ENCODE data around the gene FBXO27. TPM values are rescaled to one million over a fixed set of nuclear protein-coding genes. Genes with fewer than 3 reads are reported as not detected.

The FBXO27 gene
- polyA plus RNA-seq, 1 donor from 2014 or later: 2.7 TPM

DNA sequence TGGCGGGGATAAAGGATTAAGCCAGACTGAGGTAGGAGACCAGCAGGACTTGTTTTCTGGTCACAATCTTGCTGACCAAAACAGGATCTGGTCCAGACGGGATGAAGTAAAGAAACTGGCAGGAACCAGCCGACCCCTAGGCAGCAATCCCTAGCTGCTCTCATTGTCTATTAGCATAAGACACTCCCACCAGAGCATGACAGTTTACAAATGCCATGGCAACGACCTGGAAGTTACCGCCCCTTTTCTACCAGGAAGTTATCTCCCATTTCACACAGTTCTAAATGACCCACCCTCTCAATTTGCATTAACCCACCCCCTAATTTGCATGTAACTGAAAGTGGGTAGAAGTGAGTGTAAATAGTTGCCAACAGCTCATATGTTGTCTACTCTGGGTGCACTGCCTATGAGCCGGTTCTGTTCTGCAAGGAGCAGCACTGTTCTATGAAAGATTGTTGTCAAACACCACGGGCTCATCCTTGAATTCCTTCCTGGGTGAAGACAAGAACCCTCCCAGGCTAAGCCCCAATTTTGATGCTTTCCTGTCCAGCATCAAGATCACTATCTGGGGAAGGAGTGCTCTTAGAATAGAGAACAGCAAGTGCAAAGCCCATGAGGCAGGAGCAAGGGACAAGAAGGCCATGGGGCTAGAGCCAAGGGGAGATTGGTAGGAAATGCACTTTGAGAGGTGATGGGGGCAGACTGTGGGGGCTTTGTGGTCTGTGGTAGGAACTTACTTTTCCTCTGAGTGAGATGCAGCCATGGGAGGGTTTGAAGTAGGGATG lies 13.9 kb upstream of the FBXO27 start:
- TF ChIP-seq MXI1 (conservative IDR thresholded peaks at IDR 0.05; ENCODE audit: poor library complexity, severe bottlenecking) (no peak), SMC3 (conservative IDR thresholded peaks at IDR 0.05; ENCODE audit: poor library complexity) (no peak), TAF1 (IDR thresholded peaks at IDR 0.05; ENCODE audit: low read depth) (no peak), EZH2 (IDR thresholded peaks at IDR 0.05; ENCODE audit: borderline replicate concordance, insufficient read depth, low read length, poor library complexity, severe bottlenecking) (no peak), POLR2AphosphoS5 (IDR thresholded peaks at IDR 0.05) (no peak), RAD21 (conservative IDR thresholded peaks at IDR 0.05) (no peak), EP300 (conservative IDR thresholded peaks at IDR 0.05; ENCODE audit: poor library complexity, severe bottlenecking) (no peak)
- TF ChIP-seq, protein P1, sequence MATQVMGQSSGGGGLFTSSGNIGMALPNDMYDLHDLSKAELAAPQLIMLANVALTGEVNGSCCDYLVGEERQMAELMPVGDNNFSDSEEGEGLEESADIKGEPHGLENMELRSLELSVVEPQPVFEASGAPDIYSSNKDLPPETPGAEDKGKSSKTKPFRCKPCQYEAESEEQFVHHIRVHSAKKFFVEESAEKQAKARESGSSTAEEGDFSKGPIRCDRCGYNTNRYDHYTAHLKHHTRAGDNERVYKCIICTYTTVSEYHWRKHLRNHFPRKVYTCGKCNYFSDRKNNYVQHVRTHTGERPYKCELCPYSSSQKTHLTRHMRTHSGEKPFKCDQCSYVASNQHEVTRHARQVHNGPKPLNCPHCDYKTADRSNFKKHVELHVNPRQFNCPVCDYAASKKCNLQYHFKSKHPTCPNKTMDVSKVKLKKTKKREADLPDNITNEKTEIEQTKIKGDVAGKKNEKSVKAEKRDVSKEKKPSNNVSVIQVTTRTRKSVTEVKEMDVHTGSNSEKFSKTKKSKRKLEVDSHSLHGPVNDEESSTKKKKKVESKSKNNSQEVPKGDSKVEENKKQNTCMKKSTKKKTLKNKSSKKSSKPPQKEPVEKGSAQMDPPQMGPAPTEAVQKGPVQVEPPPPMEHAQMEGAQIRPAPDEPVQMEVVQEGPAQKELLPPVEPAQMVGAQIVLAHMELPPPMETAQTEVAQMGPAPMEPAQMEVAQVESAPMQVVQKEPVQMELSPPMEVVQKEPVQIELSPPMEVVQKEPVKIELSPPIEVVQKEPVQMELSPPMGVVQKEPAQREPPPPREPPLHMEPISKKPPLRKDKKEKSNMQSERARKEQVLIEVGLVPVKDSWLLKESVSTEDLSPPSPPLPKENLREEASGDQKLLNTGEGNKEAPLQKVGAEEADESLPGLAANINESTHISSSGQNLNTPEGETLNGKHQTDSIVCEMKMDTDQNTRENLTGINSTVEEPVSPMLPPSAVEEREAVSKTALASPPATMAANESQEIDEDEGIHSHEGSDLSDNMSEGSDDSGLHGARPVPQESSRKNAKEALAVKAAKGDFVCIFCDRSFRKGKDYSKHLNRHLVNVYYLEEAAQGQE (IDR thresholded peaks at IDR 0.05; ENCODE audit: borderline replicate concordance): no peak
- TF ChIP-seq, protein P2, sequence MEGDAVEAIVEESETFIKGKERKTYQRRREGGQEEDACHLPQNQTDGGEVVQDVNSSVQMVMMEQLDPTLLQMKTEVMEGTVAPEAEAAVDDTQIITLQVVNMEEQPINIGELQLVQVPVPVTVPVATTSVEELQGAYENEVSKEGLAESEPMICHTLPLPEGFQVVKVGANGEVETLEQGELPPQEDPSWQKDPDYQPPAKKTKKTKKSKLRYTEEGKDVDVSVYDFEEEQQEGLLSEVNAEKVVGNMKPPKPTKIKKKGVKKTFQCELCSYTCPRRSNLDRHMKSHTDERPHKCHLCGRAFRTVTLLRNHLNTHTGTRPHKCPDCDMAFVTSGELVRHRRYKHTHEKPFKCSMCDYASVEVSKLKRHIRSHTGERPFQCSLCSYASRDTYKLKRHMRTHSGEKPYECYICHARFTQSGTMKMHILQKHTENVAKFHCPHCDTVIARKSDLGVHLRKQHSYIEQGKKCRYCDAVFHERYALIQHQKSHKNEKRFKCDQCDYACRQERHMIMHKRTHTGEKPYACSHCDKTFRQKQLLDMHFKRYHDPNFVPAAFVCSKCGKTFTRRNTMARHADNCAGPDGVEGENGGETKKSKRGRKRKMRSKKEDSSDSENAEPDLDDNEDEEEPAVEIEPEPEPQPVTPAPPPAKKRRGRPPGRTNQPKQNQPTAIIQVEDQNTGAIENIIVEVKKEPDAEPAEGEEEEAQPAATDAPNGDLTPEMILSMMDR (IDR thresholded peaks at IDR 0.05; ENCODE audit: poor library complexity, severe bottlenecking): no peak
- Histone ChIP-seq H3K36me3 (ENCODE audit: insufficient read depth, low read length) (no peaks in the 10 kb centered on the region), H3K27me3 (ENCODE audit: insufficient read depth, low read depth, low read length) (no peaks in the 10 kb centered on the region), H3K79me2 (replicated peaks; ENCODE audit: insufficient read depth, low read length) (no peaks in the 10 kb centered on the region), H3K4me3 (ENCODE audit: low read length) (no peak overlapping the region), H3K4me2 (ENCODE audit: low read length) (no peak overlapping the region), H3K9me2 (ENCODE audit: insufficient read depth, low read length) (no peaks in the 10 kb centered on the region), H3K27ac (ENCODE audit: low read length) (no peak overlapping the region), H2AFZ (ENCODE audit: low read depth, low read length) (no peak overlapping the region), H3F3A (ENCODE audit: insufficient read depth, low read length, poor library complexity, severe bottlenecking) (no peaks in the 10 kb centered on the region), H3K9me3 (ENCODE audit: low read length) (no peaks in the 10 kb centered on the region), H3K9ac (ENCODE audit: low read length) (no peak overlapping the region), H4K20me1 (ENCODE audit: insufficient read depth) (no peaks in the 10 kb centered on the region)

DNA sequence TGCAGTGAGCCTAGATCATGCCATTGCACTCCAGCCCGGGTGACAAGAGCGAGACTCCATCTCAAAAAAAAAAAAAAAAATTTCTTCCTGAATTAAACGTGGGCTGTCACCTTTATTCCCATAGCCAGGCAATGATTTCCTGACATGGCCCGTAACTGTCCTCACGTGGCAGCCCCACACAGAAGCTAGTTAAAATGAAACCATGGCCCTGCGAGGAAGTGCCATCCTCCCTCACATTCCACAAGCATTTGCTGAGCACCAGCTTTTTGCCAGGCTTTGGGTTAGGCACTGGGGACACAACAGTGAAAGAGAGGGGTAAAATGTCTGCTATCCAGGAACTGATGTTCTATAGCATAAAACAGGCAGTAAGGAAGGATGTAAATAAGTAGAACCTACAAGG lies 13.2 kb upstream of the FBXO27 start:
- no peaks in the 10 kb centered on the region for H3K36me3 ChIP-seq (ENCODE audit: insufficient read depth, low read length)

More for the DNA sequence above, 13.2 kb upstream of the FBXO27 start:
- Histone ChIP-seq H3K4me2 (ENCODE audit: low read length) (no peak overlapping the region), H3K4me3 (ENCODE audit: low read length) (no peak overlapping the region), H3K9me3 (ENCODE audit: low read length) (no peaks in the 10 kb centered on the region), H3K79me2 (replicated peaks; ENCODE audit: insufficient read depth, low read length) (no peaks in the 10 kb centered on the region), H3K9me2 (ENCODE audit: insufficient read depth, low read length) (no peaks in the 10 kb centered on the region), H4K20me1 (ENCODE audit: insufficient read depth) (no peaks in the 10 kb centered on the region), H3F3A (ENCODE audit: insufficient read depth, low read length, poor library complexity, severe bottlenecking) (no peaks in the 10 kb centered on the region), H3K27me3 (ENCODE audit: insufficient read depth, low read depth, low read length) (no peaks in the 10 kb centered on the region), H3K27ac (ENCODE audit: low read length) (no peak overlapping the region), H2AFZ (ENCODE audit: low read depth, low read length) (no peak overlapping the region), H3K9ac (ENCODE audit: low read length) (no peak overlapping the region)
- TF ChIP-seq, protein P1 (IDR thresholded peaks at IDR 0.05; ENCODE audit: borderline replicate concordance): no peak
- TF ChIP-seq SMC3 (conservative IDR thresholded peaks at IDR 0.05; ENCODE audit: poor library complexity) (no peak), TAF1 (IDR thresholded peaks at IDR 0.05; ENCODE audit: low read depth) (no peak), RAD21 (conservative IDR thresholded peaks at IDR 0.05) (no peak), POLR2AphosphoS5 (IDR thresholded peaks at IDR 0.05) (no peak), EP300 (conservative IDR thresholded peaks at IDR 0.05; ENCODE audit: poor library complexity, severe bottlenecking) (no peak), MXI1 (conservative IDR thresholded peaks at IDR 0.05; ENCODE audit: poor library complexity, severe bottlenecking) (no peak), EZH2 (IDR thresholded peaks at IDR 0.05; ENCODE audit: borderline replicate concordance, insufficient read depth, low read length, poor library complexity, severe bottlenecking) (no peak)
- TF ChIP-seq, protein P2 (IDR thresholded peaks at IDR 0.05; ENCODE audit: poor library complexity, severe bottlenecking): no peak

Measured in neural cell (in vitro differentiated cells).